DOHH2 (cell line): Measurements from ENCODE around the gene SPATA24.

ENCODE experiments used
- H3F3A ChIP-seq: fragments of 200-600 bp; sonication (generic), shearing (Covaris generic); 2 replicates; pipeline ENCODE4 v1.6.0; 2016; ENCODE audit warnings: antibody characterized with exemption, mild to moderate bottlenecking; ENCODE audit not compliant: control insufficient read depth, insufficient read depth
- H3K27ac ChIP-seq: fragments of 200-600 bp; sonication (generic); 2 replicates; pipeline ENCODE4 v1.5.1; 2014; ENCODE audit warnings: low read depth, mild to moderate bottlenecking, low read length, moderate library complexity
- H3K27me3 ChIP-seq: fragments of 200-600 bp; sonication (generic); 2 replicates; pipeline ENCODE4 v1.6.1; 2014; ENCODE audit warnings: mild to moderate bottlenecking, low read length, mixed read lengths; ENCODE audit not compliant: control insufficient read depth
- H3K36me3 ChIP-seq: fragments of 200-600 bp; sonication (generic); 2 replicates; pipeline ENCODE4 v1.6.1; 2014; ENCODE audit warnings: mild to moderate bottlenecking, low read length, moderate library complexity, mixed read lengths; ENCODE audit not compliant: control insufficient read depth
- H3K4me1 ChIP-seq: fragments of 200-600 bp; sonication (generic); 2 replicates; pipeline ENCODE4 v1.6.1; 2014; ENCODE audit warnings: mild to moderate bottlenecking, low read length, mixed read lengths; ENCODE audit not compliant: control insufficient read depth
- H3K4me2 ChIP-seq: fragments of 200-600 bp; sonication (generic); 2 replicates; pipeline ENCODE4 v1.6.0; 2014; ENCODE audit warnings: mild to moderate bottlenecking, low read length, moderate library complexity
- H3K4me3 ChIP-seq: fragments of 200-600 bp; sonication (generic); 2 replicates; pipeline ENCODE4 v1.5.1; 2014; ENCODE audit warnings: mild to moderate bottlenecking, low read length, mixed read lengths
- H3K79me2 ChIP-seq: fragments of 200-600 bp; sonication (generic); 2 replicates; pipeline ENCODE4 v1.6.1; 2014; ENCODE audit warnings: mild to moderate bottlenecking, low read length, mixed read lengths; ENCODE audit not compliant: control insufficient read depth
- H3K9me2 ChIP-seq: fragments of 200-600 bp; sonication (generic); replicated peaks from 2 replicates; pipeline ENCODE4 v1.6.1; 2014; ENCODE audit warnings: mild to moderate bottlenecking, low read length, mixed read lengths; ENCODE audit not compliant: control insufficient read depth
- H3K9me3 ChIP-seq: fragments of 200-600 bp; sonication (generic); 2 replicates; pipeline ENCODE4 v1.6.1; 2014; ENCODE audit warnings: antibody characterized with exemption, low read length, mixed read lengths; ENCODE audit not compliant: control insufficient read depth, insufficient read depth
- H4K20me1 ChIP-seq: fragments of 200-600 bp; sonication (generic); 2 replicates; pipeline ENCODE4 v1.6.0; 2014; ENCODE audit warnings: low read depth, mild to moderate bottlenecking, antibody characterized with exemption, low read length, moderate library complexity; ENCODE audit not compliant: control insufficient read depth, insufficient read depth
- CTCF ChIP-seq: fragments of 200-600 bp; sonication (generic); IDR thresholded peaks from one replicate; pipeline ENCODE4 v1.5.1; 2014; ENCODE audit warnings: antibody characterized with exemption, mild to moderate bottlenecking, low read depth, low read length; ENCODE audit not compliant: poor library complexity, severe bottlenecking
- EZH2phosphoT487 ChIP-seq: fragments of 200-600 bp; sonication (generic); IDR thresholded peaks from 2 replicates; pipeline ENCODE4 v1.6.1; 2017; ENCODE audit warnings: borderline replicate concordance, mild to moderate bottlenecking, antibody characterized with exemption, low read length, moderate library complexity, mixed read lengths

The SPATA24 gene

GRCh38 chr5:139381837-139382761 is 21.8 kb downstream of the SPATA24 start:
- Histone ChIP-seq H3K9me2 (no peaks in the 10 kb centered on the region), H3K4me1 (peaks cover 53% of the 10 kb centered on the region), H3K4me2 (peak overlapping the region; percentile 29), H3K79me2 (peaks cover 11% of the 10 kb centered on the region), H4K20me1 (no peaks in the 10 kb centered on the region; the same call in 1 of the 2 replicates), H3K36me3 (peaks cover 24% of the 10 kb centered on the region), H3K27ac (peak overlapping the region; percentile 17; the same call in 1 of the 2 replicates), H3K4me3 (no peak overlapping the region), H3F3A (peaks cover 42% of the 10 kb centered on the region), H3K27me3 (no peaks in the 10 kb centered on the region), H3K9me3 (no peaks in the 10 kb centered on the region)
- no peak for TF ChIP-seq CTCF
- no peak for TF ChIP-seq EZH2phosphoT487

GRCh38 chr5:139379626-139380449 is 24.1 kb downstream of the SPATA24 start:
- no peaks in the 10 kb centered on the region for H3K9me2 ChIP-seq
- H3K27me3 ChIP-seq = no peaks in the 10 kb centered on the region
- no peak overlapping the region for H3K27ac ChIP-seq
- TF ChIP-seq EZH2phosphoT487 = no peak
- no peak for TF ChIP-seq CTCF
- no peak overlapping the region for H3K4me3 ChIP-seq
- H3K4me2 ChIP-seq = no peak overlapping the region
- no peaks in the 10 kb centered on the region for H3K9me3 ChIP-seq
- peaks cover 3% of the 10 kb centered on the region; the same call in 1 of the 2 replicates for H3K36me3 ChIP-seq
- peaks cover 30% of the 10 kb centered on the region for H3K4me1 ChIP-seq
- no peaks in the 10 kb centered on the region for H4K20me1 ChIP-seq
- no peaks in the 10 kb centered on the region for H3K79me2 ChIP-seq
- H3F3A ChIP-seq = peaks cover 20% of the 10 kb centered on the region

GRCh38 chr5:139378941-139379361 is 24.9 kb downstream of the SPATA24 start:
- no peaks in the 10 kb centered on the region for H3K36me3 ChIP-seq
- no peaks in the 10 kb centered on the region for H3K9me2 ChIP-seq
- H3K4me1 ChIP-seq = peaks cover 21% of the 10 kb centered on the region
- no peaks in the 10 kb centered on the region for H4K20me1 ChIP-seq
- no peak overlapping the region for H3K4me3 ChIP-seq
- H3K27me3 ChIP-seq = no peaks in the 10 kb centered on the region
- H3K79me2 ChIP-seq = no peaks in the 10 kb centered on the region
- no peak for TF ChIP-seq EZH2phosphoT487
- no peak for TF ChIP-seq CTCF
- H3F3A ChIP-seq = peaks cover 11% of the 10 kb centered on the region
- H3K9me3 ChIP-seq = no peaks in the 10 kb centered on the region
- no peak overlapping the region for H3K27ac ChIP-seq
- H3K4me2 ChIP-seq = no peak overlapping the region
